Measurements from ENCODE around the gene MACF1. TPM values are rescaled to one million over a fixed set of nuclear protein-coding genes. Genes with fewer than 3 reads are reported as not detected.

The MACF1 gene
- total RNA-seq, 2 donors from 2014 or later = 273 to 278 TPM

DNA sequence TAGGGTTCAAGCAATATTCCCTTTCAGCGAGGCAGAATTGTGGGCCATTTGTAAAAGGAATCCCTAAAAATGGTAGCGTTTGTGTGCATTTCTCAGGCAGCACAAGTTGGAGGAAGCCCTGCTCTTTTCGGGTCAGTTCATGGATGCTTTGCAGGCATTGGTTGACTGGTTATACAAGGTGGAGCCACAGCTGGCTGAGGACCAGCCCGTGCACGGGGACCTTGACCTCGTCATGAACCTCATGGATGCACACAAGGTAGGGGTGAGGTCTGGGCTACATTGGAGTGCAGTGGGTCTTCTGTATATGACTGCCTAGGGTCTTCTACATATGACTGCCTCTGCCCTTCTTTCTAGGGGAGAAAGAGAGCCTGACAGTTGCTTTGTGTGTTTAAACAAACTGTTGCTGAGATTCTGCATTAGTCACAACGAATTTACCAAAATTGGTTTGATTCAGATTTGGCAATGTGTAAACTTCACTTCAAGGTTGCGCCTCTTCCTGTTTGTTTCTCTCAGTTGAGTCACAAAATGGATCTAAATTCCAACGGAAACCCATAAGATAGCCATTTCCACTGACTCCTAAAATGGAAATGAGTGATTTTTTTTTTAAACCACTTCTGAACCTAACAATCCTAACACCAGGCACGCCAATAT lies 246.6 kb downstream of the MACF1 start:
- H3K27ac ChIP-seq = peak overlapping the region; percentile 7 to 59
- no peaks in the 10 kb centered on the region for H3K9me3 ChIP-seq
- no peaks in the 10 kb centered on the region for H3K27me3 ChIP-seq
- TF ChIP-seq, protein P1, sequence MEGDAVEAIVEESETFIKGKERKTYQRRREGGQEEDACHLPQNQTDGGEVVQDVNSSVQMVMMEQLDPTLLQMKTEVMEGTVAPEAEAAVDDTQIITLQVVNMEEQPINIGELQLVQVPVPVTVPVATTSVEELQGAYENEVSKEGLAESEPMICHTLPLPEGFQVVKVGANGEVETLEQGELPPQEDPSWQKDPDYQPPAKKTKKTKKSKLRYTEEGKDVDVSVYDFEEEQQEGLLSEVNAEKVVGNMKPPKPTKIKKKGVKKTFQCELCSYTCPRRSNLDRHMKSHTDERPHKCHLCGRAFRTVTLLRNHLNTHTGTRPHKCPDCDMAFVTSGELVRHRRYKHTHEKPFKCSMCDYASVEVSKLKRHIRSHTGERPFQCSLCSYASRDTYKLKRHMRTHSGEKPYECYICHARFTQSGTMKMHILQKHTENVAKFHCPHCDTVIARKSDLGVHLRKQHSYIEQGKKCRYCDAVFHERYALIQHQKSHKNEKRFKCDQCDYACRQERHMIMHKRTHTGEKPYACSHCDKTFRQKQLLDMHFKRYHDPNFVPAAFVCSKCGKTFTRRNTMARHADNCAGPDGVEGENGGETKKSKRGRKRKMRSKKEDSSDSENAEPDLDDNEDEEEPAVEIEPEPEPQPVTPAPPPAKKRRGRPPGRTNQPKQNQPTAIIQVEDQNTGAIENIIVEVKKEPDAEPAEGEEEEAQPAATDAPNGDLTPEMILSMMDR (IDR thresholded peaks at IDR 0.05) = no peak
- H3K4me3 ChIP-seq = no peak overlapping the region
- peaks cover 0 to 24% of the 10 kb centered on the region in 2 donors for H3K4me1 ChIP-seq
- no peak for DNase-seq (ENCODE audit: low spot score)
- H3K36me3 ChIP-seq = peaks cover 96% of the 10 kb centered on the region

- Histone ChIP-seq H3K4me1 (peaks cover 0 to 24% of the 10 kb centered on the region in 2 donors), H3K36me3 (peaks cover 96% of the 10 kb centered on the region), H3K27ac (peak overlapping the region; percentile 19 to 59), H3K9me3 (no peaks in the 10 kb centered on the region), H3K27me3 (no peaks in the 10 kb centered on the region), H3K4me3 (no peak overlapping the region)
- DNase-seq (ENCODE audit: low spot score) = no peak
- TF ChIP-seq, protein P1 (IDR thresholded peaks at IDR 0.05) = no peak
Observed at GRCh38 chr1:39452081-39452480, 247.6 kb downstream of the MACF1 start.

DNA sequence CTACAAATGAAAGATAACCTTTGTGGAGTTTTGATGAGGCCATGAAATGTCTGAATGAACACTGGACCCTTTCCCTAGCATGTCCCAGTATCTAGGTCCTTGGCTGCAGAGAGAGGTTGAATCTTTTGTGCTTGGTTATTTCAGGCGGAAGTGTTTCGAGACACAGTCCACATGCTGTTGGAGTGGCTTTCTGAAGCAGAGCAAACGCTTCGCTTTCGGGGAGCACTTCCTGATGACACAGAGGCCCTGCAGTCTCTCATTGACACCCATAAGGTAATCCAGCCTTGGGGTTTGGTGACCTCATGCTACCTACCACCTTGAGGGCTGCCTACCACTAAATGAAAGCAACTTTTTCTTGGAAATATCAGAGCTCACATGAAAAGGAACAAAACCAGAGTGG lies 248.0 kb downstream of the MACF1 start:
- TF ChIP-seq, protein P1 (IDR thresholded peaks at IDR 0.05) = no peak
- DNase-seq (ENCODE audit: low spot score) = no peak
- Histone ChIP-seq H3K4me1 (peaks cover 0 to 24% of the 10 kb centered on the region in 2 donors), H3K4me3 (no peak overlapping the region), H3K9me3 (no peaks in the 10 kb centered on the region), H3K27ac (peak overlapping the region; percentile 19 to 59), H3K36me3 (peaks cover 96% of the 10 kb centered on the region), H3K27me3 (no peaks in the 10 kb centered on the region)

- peak overlapping the region in 1 of 2 donors; percentile 9 for H3K27ac ChIP-seq
- no peaks in the 10 kb centered on the region for H3K9me3 ChIP-seq
- H3K4me1 ChIP-seq = peaks cover 0 to 24% of the 10 kb centered on the region in 2 donors
- TF ChIP-seq, protein P1 (IDR thresholded peaks at IDR 0.05) = no peak
- DNase-seq (ENCODE audit: low spot score) = peak; percentile 81
- peaks cover 96% of the 10 kb centered on the region for H3K36me3 ChIP-seq
- no peaks in the 10 kb centered on the region for H3K27me3 ChIP-seq
- H3K4me3 ChIP-seq = no peak overlapping the region
Observed at GRCh38 chr1:39453603-39454002, 249.1 kb downstream of the MACF1 start.

DNA sequence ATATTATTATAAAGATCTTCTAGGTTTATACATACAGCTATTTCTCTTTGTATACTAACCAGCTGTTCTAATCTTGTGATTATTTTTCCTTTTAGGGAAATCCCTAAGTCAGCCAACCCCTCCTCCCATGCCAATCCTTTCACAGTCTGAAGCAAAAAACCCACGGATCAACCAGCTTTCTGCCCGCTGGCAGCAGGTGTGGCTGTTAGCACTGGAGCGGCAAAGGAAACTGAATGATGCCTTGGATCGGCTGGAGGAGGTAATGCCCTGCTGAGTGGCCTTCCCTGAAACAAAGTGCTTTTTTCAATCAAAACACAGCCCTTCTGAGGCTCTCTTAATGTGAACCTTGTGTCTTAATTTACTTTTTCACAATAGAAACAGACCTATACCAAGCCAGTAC lies 254.5 kb downstream of the MACF1 start:
- TF ChIP-seq, protein P1 (IDR thresholded peaks at IDR 0.05) = no peak
- Histone ChIP-seq H3K36me3 (peaks cover 99% of the 10 kb centered on the region), H3K9me3 (no peaks in the 10 kb centered on the region), H3K27ac (no peak overlapping the region), H3K4me3 (no peak overlapping the region), H3K27me3 (no peaks in the 10 kb centered on the region), H3K4me1 (no peaks in the 10 kb centered on the region)
- DNase-seq (ENCODE audit: low spot score) = no peak

GRCh38 chr1:39462074-39462473 lies 257.6 kb downstream of the MACF1 start:
- Histone ChIP-seq H3K9me3 (no peaks in the 10 kb centered on the region), H3K27me3 (no peaks in the 10 kb centered on the region), H3K4me1 (peaks cover 0 to 10% of the 10 kb centered on the region in 2 donors), H3K27ac (no peak overlapping the region), H3K4me3 (no peak overlapping the region), H3K36me3 (peaks cover 97% of the 10 kb centered on the region)
- no peak for DNase-seq (ENCODE audit: low spot score)
- TF ChIP-seq, protein P1 (IDR thresholded peaks at IDR 0.05) = no peak

Data from right atrium auricular region (tissue), 2 donors.